ENCODE results near the gene WDR26.

DNA sequence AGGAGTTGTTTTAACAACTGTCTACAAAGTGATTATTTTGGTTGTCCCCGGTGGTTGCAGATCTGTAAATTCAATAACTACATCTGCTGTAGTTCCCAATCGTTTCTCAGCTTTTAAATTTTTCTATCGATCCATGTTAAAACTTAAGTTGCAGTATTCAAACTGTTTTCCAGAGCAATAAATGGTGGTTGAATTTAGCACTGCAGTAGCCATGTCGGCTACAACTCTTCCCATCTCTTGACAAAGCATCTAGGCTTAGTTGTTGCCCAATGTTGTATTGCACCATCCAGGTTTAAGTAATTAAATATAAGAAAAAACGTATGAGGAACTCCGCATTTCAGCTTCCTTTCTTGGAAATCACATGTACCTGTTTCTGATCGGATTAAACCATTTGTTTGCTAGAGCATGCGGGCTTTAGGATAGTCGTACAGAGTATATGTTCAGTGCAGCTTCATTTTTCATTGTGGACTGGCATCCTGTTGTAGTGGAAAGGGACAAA lies 76.9 kb downstream of the WDR26 start:
- TF ChIP-seq POLR2A (IDR thresholded peaks at IDR 0.05) = no peak
- TF ChIP-seq, protein P1, sequence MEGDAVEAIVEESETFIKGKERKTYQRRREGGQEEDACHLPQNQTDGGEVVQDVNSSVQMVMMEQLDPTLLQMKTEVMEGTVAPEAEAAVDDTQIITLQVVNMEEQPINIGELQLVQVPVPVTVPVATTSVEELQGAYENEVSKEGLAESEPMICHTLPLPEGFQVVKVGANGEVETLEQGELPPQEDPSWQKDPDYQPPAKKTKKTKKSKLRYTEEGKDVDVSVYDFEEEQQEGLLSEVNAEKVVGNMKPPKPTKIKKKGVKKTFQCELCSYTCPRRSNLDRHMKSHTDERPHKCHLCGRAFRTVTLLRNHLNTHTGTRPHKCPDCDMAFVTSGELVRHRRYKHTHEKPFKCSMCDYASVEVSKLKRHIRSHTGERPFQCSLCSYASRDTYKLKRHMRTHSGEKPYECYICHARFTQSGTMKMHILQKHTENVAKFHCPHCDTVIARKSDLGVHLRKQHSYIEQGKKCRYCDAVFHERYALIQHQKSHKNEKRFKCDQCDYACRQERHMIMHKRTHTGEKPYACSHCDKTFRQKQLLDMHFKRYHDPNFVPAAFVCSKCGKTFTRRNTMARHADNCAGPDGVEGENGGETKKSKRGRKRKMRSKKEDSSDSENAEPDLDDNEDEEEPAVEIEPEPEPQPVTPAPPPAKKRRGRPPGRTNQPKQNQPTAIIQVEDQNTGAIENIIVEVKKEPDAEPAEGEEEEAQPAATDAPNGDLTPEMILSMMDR (IDR thresholded peaks at IDR 0.05) = no peak

All from testis (tissue), 2 donors.